Lower lobe of right lung (tissue), 2 donors: Measurements from ENCODE around the gene ATPAF2. TPM values are rescaled to one million over a fixed set of nuclear protein-coding genes. Genes with fewer than 3 reads are reported as not detected.

Source experiments
- ATAC-seq, 2 donors: fragments of 200-7000 bp; cut with Tn5 transposase; one replicate each; pipeline ENCODE4 v1.9.1; 2020 to 2022; ENCODE audit warnings: mild to moderate bottlenecking in 2 of 2, moderate library complexity in 2 of 2
- DNase-seq: peaks from one replicate; pipeline ENCODE4 v3.0.0-alpha.2; 2020
- H3K27ac ChIP-seq: fragments of 200-600 bp; one replicate; pipeline ENCODE4 v1.8.0; 2022
- H3K27me3 ChIP-seq: fragments of 200-600 bp; one replicate; pipeline ENCODE4 v1.8.0; 2022; ENCODE audit warnings: low read depth
- H3K36me3 ChIP-seq: fragments of 200-600 bp; one replicate; pipeline ENCODE4 v1.8.0; 2022; ENCODE audit warnings: mild to moderate bottlenecking
- H3K4me1 ChIP-seq: fragments of 200-600 bp; one replicate; pipeline ENCODE4 v1.8.0; 2022
- H3K4me3 ChIP-seq: fragments of 200-600 bp; one replicate; pipeline ENCODE4 v1.8.0; 2022; ENCODE audit warnings: mild to moderate bottlenecking
- H3K9me3 ChIP-seq: fragments of 200-600 bp; one replicate; pipeline ENCODE4 v1.8.0; 2022
- intact Hi-C: fragments of 100-400 bp; cut with DNase I; formaldehyde crosslinking; loops from one replicate; pipeline ENCODE4 v1.11.0; 2022
- total RNA-seq: library from RNA; stranded (reverse); fragmentation: NEBNext Ultra II Directional; extraction: Animal tissue kit (Norgen Biotek cat#: 25700); gene quantifications from one replicate; pipeline ENCODE4 v1.2.1, GENCODE V29; 2021
- TF ChIP-seq, protein P1 (sequence below): fragments of 200-600 bp; IDR thresholded peaks from one replicate; pipeline ENCODE4 v1.8.0; 2022; ENCODE audit warnings: antibody characterized with exemption, mild to moderate bottlenecking
- donor health status: DM: no; HTN: yes; CAD: no; lungs with severe emphysema.

ATPAF2 gene
- total RNA-seq, 1 donor from 2014 or later, result 22.9 TPM

DNA sequence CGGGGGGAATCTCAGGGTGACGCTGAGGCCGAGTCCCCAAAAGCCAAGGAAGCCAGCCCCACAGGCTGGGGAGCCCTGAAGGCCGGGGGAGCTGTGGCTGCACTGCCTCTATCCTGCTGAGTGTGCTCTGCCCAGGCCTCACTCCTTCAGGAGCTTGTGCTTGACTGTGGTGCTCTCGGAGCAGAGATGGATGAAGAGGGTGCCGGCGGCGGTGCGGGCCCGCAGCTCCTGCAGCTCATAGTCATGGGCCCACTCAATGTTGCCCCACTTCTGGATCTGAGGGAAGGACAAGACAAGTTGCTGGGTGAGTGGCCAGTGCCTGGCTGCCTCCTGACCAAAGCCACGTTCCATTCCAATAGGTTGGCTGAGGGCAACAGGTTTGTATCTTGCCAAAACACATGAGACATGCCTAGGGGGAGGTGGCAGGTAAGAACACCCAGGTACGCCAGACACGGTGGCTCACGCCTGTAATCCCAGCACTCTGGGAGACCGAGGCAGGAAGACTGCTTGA is 20.5 kb downstream of the ATPAF2 start:
- Histone ChIP-seq H3K36me3 (peaks cover 50% of the 10 kb centered on the region), H3K27ac (no peak overlapping the region), H3K27me3 (no peaks in the 10 kb centered on the region), H3K9me3 (no peaks in the 10 kb centered on the region), H3K4me1 (no peaks in the 10 kb centered on the region), H3K4me3 (no peak overlapping the region)
- intact Hi-C loops, result no loop called here
- no peak for DNase-seq
- TF ChIP-seq, protein P1, sequence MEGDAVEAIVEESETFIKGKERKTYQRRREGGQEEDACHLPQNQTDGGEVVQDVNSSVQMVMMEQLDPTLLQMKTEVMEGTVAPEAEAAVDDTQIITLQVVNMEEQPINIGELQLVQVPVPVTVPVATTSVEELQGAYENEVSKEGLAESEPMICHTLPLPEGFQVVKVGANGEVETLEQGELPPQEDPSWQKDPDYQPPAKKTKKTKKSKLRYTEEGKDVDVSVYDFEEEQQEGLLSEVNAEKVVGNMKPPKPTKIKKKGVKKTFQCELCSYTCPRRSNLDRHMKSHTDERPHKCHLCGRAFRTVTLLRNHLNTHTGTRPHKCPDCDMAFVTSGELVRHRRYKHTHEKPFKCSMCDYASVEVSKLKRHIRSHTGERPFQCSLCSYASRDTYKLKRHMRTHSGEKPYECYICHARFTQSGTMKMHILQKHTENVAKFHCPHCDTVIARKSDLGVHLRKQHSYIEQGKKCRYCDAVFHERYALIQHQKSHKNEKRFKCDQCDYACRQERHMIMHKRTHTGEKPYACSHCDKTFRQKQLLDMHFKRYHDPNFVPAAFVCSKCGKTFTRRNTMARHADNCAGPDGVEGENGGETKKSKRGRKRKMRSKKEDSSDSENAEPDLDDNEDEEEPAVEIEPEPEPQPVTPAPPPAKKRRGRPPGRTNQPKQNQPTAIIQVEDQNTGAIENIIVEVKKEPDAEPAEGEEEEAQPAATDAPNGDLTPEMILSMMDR, result no peak
- peak in 1 of 2 donors; percentile 41 for ATAC-seq

DNA sequence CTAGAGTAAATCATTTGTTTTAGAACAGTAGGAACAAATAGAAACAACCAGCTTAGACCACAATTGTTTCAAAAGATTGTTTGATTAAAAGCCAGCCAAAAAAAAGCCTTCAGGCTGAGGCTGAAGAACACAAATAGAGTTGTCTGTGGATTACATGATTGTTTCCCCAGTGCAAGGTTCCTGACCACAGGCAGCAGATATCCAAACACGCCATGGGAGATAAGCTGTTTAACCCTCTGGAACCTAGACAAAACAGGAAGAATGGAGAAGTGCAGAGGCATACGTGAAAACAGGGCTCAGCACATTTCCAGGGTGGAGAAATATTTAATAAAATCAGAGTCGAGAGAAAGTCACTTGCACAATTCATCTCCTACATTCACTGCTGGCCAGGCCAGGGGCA is 21.0 kb downstream of the ATPAF2 start:
- Histone ChIP-seq H3K9me3 (no peaks in the 10 kb centered on the region), H3K27ac (no peak overlapping the region), H3K36me3 (peaks cover 47% of the 10 kb centered on the region), H3K4me1 (no peaks in the 10 kb centered on the region), H3K4me3 (no peak overlapping the region), H3K27me3 (no peaks in the 10 kb centered on the region)
- DNase-seq (no peak), ATAC-seq (no peak)
- intact Hi-C loops, result no loop called here
- TF ChIP-seq, protein P1, result no peak

DNA sequence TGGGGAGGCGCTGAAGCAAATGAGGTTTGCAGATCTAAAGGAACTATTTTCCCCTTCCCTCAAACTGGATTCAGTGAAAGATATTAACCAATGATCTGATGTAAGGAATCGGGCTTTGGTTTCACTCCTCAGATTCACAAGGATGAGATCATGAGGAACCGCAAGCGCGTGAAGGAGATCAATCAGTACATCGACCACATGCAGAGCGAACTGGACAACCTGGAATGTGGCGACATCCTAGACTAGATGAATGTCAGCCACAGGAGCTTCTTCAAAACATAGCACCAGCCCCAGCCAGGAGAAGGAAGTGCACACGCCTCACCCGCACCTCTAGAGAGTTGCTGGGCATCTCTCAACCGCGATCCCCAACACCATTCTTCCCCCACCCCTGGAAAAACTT is 22.5 kb downstream of the ATPAF2 start:
- no peak for ATAC-seq
- H3K4me3 ChIP-seq, result no peak overlapping the region
- H3K27ac ChIP-seq, result no peak overlapping the region
- TF ChIP-seq, protein P1, result no peak
- peaks cover 41% of the 10 kb centered on the region for H3K36me3 ChIP-seq
- H3K4me1 ChIP-seq, result no peaks in the 10 kb centered on the region
- no peaks in the 10 kb centered on the region for H3K9me3 ChIP-seq
- H3K27me3 ChIP-seq, result no peaks in the 10 kb centered on the region
- no peak for DNase-seq
- intact Hi-C loops, result no loop called here

DNA sequence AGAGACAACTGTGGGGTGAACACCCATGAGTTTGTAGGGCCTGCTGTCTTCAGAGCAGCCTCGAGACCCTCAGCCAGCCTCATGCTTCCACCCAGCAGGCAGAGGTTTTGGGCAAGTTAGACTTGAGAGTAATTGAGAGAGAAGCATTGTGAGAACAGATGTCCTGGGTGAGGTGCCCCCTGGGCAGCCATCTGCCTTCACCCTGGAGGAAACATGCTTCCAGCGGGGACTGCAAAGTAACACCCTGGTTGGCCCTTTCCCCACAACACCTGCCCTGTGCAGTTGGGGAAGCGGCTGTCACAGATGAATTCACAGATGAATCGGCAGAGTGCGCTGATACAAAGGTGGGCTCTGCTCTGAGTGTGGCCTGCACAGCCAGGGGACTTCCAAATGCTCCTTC is 23.4 kb downstream of the ATPAF2 start:
- ATAC-seq (no peak), DNase-seq (no peak)
- Histone ChIP-seq H3K27me3 (no peaks in the 10 kb centered on the region), H3K9me3 (no peaks in the 10 kb centered on the region), H3K4me1 (no peaks in the 10 kb centered on the region), H3K27ac (no peak overlapping the region), H3K4me3 (no peak overlapping the region), H3K36me3 (peaks cover 32% of the 10 kb centered on the region)
- intact Hi-C loops, result no loop called here
- TF ChIP-seq, protein P1, result no peak

DNA sequence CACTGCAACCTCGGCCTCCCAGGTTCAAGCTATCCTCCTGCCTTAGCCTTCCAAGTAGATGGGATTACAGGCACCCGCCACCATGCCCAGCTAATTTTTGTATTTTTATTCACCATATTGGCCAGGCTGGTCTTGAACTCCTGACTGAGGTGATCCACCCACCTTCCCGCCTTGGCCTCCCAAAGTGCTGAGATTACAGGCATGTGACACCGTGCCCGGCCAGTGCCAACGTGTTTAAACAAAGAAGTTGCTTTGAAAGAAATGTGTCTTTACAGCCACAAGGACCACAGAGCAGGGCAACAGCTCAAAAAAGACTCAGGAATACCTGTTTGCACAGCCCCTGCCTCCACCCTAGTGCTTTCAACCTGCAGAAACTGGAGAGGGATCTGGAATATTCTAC is 25.0 kb downstream of the ATPAF2 start:
- Histone ChIP-seq H3K36me3 (peaks cover 25% of the 10 kb centered on the region), H3K27ac (no peak overlapping the region), H3K27me3 (no peaks in the 10 kb centered on the region), H3K4me3 (no peak overlapping the region), H3K9me3 (no peaks in the 10 kb centered on the region), H3K4me1 (no peaks in the 10 kb centered on the region)
- DNase-seq, result no peak
- TF ChIP-seq, protein P1, result no peak
- intact Hi-C loops, result no loop called here
- ATAC-seq, result no peak

DNA sequence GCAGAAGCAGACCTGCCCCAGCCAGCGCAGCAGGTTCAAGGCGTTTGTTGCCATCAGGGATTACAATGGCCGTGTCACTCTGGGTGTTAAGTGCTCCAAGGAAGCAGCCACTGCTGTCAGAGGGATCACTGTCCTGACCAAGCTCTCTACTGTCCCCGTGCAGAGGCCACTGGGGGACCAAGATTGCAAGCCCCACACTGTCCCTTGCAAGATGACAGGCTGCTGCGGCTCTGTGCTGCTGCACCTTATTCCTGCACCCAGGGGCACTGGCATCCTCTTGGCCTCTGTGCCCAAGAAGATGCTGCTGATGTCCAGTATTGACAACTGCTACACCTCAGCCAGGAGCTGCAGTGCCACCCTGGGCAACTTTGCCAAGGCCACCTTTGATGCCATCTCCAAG is 27.7 kb downstream of the ATPAF2 start:
- Histone ChIP-seq H3K9me3 (no peaks in the 10 kb centered on the region), H3K4me3 (no peak overlapping the region), H3K27me3 (no peaks in the 10 kb centered on the region), H3K36me3 (peaks cover 36% of the 10 kb centered on the region), H3K27ac (no peak overlapping the region), H3K4me1 (no peaks in the 10 kb centered on the region)
- intact Hi-C loops, result no loop called here
- TF ChIP-seq, protein P1, result no peak
- DNase-seq, result no peak
- ATAC-seq, result no peak
